Germinal center (tissue), 1 donor: Measurements from ENCODE around the gene ARHGAP23.
"Not testable (repeated sequence)": the region's sequence is repeated elsewhere in the genome, so short reads cannot be mapped to it uniquely, and the experiment has no call there.

Experiments used
- DNase-seq: peaks from one replicate; pipeline ENCODE4 v3.0.0; 2012; ENCODE audit warnings: mixed read lengths, low spot score

The ARHGAP23 gene

GRCh38 chr17:38461683-38462082, 33.4 kb downstream of the ARHGAP23 start:
- DNase-seq = no peak

GRCh38 chr17:38463451-38463858, 35.2 kb downstream of the ARHGAP23 start:
- DNase-seq = no peak

- DNase-seq = no peak
These were observed 36.0 kb downstream of the ARHGAP23 start for GRCh38 chr17:38464251-38464722.

GRCh38 chr17:38464723-38465390, 36.6 kb downstream of the ARHGAP23 start:
- peak; percentile 3 for DNase-seq

- DNase-seq = peak; percentile 1
These were observed 37.4 kb downstream of the ARHGAP23 start for GRCh38 chr17:38465391-38466345.

GRCh38 chr17:38466346-38467315, 38.4 kb downstream of the ARHGAP23 start:
- no peak for DNase-seq

GRCh38 chr17:38467491-38467890, 39.2 kb downstream of the ARHGAP23 start:
- DNase-seq = no peak

GRCh38 chr17:38469875-38470274, 41.6 kb downstream of the ARHGAP23 start:
- DNase-seq = no peak

- DNase-seq = not testable (repeated sequence)
These were observed 43.0 kb downstream of the ARHGAP23 start for GRCh38 chr17:38471253-38471652.

GRCh38 chr17:38474666-38475065, 46.4 kb downstream of the ARHGAP23 start:
- not testable (repeated sequence) for DNase-seq

GRCh38 chr17:38476549-38476948, 48.3 kb downstream of the ARHGAP23 start:
- no peak for DNase-seq

- DNase-seq = not testable (repeated sequence)
These were observed 49.2 kb downstream of the ARHGAP23 start for GRCh38 chr17:38477417-38477816.

GRCh38 chr17:38477951-38478350, 49.7 kb downstream of the ARHGAP23 start:
- DNase-seq = not testable (repeated sequence)

GRCh38 chr17:38478667-38479066, 50.4 kb downstream of the ARHGAP23 start:
- not testable (repeated sequence) for DNase-seq

- not testable (repeated sequence) for DNase-seq
These were observed 53.9 kb downstream of the ARHGAP23 start for GRCh38 chr17:38482039-38482699.

GRCh38 chr17:38482700-38483043, 54.4 kb downstream of the ARHGAP23 start:
- DNase-seq = not testable (repeated sequence)

- DNase-seq = peak; percentile 44
These were observed 56.2 kb downstream of the ARHGAP23 start for GRCh38 chr17:38484242-38485145.

- DNase-seq = no peak
These were observed 56.8 kb downstream of the ARHGAP23 start for GRCh38 chr17:38485146-38485468.

GRCh38 chr17:38485681-38486298, 57.5 kb downstream of the ARHGAP23 start:
- peak; percentile 50 for DNase-seq

- not testable (repeated sequence) for DNase-seq
These were observed 61.5 kb downstream of the ARHGAP23 start for GRCh38 chr17:38489774-38490173.
